Measurements from ENCODE around the gene LPAR6.

LPAR6 gene

GRCh38 chr13:48403151-48403631 lies 9.7 kb downstream of the LPAR6 start:
- Histone ChIP-seq H3K4me3 (ENCODE audit: low read length) (no peak overlapping the region), H3K18ac (ENCODE audit: low read length) (no peak overlapping the region), H3K27ac (ENCODE audit: low read depth, low read length) (no peak overlapping the region), H3K9ac (ENCODE audit: low read length) (no peak overlapping the region), H3K79me1 (ENCODE audit: low read length) (no peaks in the 10 kb centered on the region), H2AK5ac (ENCODE audit: low read length) (no peak overlapping the region), H3K36me3 (ENCODE audit: control insufficient read depth, insufficient read depth, low read length) (no peaks in the 10 kb centered on the region), H4K5ac (ENCODE audit: low read length) (no peak overlapping the region), H2BK5ac (ENCODE audit: low read length) (no peak overlapping the region), H3K79me2 (ENCODE audit: control insufficient read depth, insufficient read depth, low read length) (no peaks in the 10 kb centered on the region), H2BK15ac (replicated peaks; ENCODE audit: low read depth) (no peak overlapping the region), H3K56ac (ENCODE audit: low read length) (no peak overlapping the region), H3K23ac (ENCODE audit: low read length) (no peak overlapping the region), H3K27me3 (ENCODE audit: insufficient read depth, low read length, poor library complexity) (no peaks in the 10 kb centered on the region), H3K4me1 (ENCODE audit: control insufficient read depth, low read depth, low read length) (no peaks in the 10 kb centered on the region), H4K8ac (ENCODE audit: low read depth, low read length) (no peak overlapping the region), H3K4ac (ENCODE audit: low read depth, low read length) (no peak overlapping the region), H2BK120ac (ENCODE audit: low read depth, low read length) (no peak overlapping the region), H3K4me2 (ENCODE audit: low read length) (no peak overlapping the region)
- no peak for DNase-seq
- no CpG with 5 or more reads among the region's 2 CpGs for WGBS (ENCODE audit: extremely low coverage, insufficient coverage, low lambda C conversion rate)

- Histone ChIP-seq H2BK15ac (replicated peaks; ENCODE audit: low read depth) (no peak overlapping the region), H3K56ac (ENCODE audit: low read length) (no peak overlapping the region), H2AK5ac (ENCODE audit: low read length) (no peak overlapping the region), H4K8ac (ENCODE audit: low read depth, low read length) (no peak overlapping the region), H3K23ac (ENCODE audit: low read length) (no peak overlapping the region), H3K4me1 (ENCODE audit: control insufficient read depth, low read depth, low read length) (no peaks in the 10 kb centered on the region), H4K5ac (ENCODE audit: low read length) (no peak overlapping the region), H3K27me3 (ENCODE audit: insufficient read depth, low read length, poor library complexity) (no peaks in the 10 kb centered on the region), H3K27ac (ENCODE audit: low read depth, low read length) (no peak overlapping the region), H3K9ac (ENCODE audit: low read length) (no peak overlapping the region), H3K4me3 (ENCODE audit: low read length) (no peak overlapping the region), H3K18ac (ENCODE audit: low read length) (no peak overlapping the region), H3K4ac (ENCODE audit: low read depth, low read length) (no peak overlapping the region), H3K4me2 (ENCODE audit: low read length) (no peak overlapping the region), H3K36me3 (ENCODE audit: control insufficient read depth, insufficient read depth, low read length) (no peaks in the 10 kb centered on the region), H2BK120ac (ENCODE audit: low read depth, low read length) (no peak overlapping the region), H3K79me2 (ENCODE audit: control insufficient read depth, insufficient read depth, low read length) (no peaks in the 10 kb centered on the region), H3K79me1 (ENCODE audit: low read length) (no peaks in the 10 kb centered on the region), H2BK5ac (ENCODE audit: low read length) (no peak overlapping the region)
- WGBS (ENCODE audit: extremely low coverage, insufficient coverage, low lambda C conversion rate) = no CpG with 5 or more reads among the region's 2 CpGs
- DNase-seq = no peak
Observed at GRCh38 chr13:48402325-48402932, 10.5 kb downstream of the LPAR6 start.

- Histone ChIP-seq H3K79me1 (ENCODE audit: low read length) (no peaks in the 10 kb centered on the region), H2BK120ac (ENCODE audit: low read depth, low read length) (no peak overlapping the region), H3K79me2 (ENCODE audit: control insufficient read depth, insufficient read depth, low read length) (no peaks in the 10 kb centered on the region), H3K4me2 (ENCODE audit: low read length) (no peak overlapping the region), H3K9ac (ENCODE audit: low read length) (no peak overlapping the region), H2BK5ac (ENCODE audit: low read length) (no peak overlapping the region), H3K18ac (ENCODE audit: low read length) (no peak overlapping the region), H3K4me1 (ENCODE audit: control insufficient read depth, low read depth, low read length) (no peaks in the 10 kb centered on the region), H3K56ac (ENCODE audit: low read length) (no peak overlapping the region), H3K4me3 (ENCODE audit: low read length) (no peak overlapping the region), H3K4ac (ENCODE audit: low read depth, low read length) (no peak overlapping the region), H4K5ac (ENCODE audit: low read length) (no peak overlapping the region), H3K27ac (ENCODE audit: low read depth, low read length) (no peak overlapping the region), H2BK15ac (replicated peaks; ENCODE audit: low read depth) (no peak overlapping the region), H3K36me3 (ENCODE audit: control insufficient read depth, insufficient read depth, low read length) (no peaks in the 10 kb centered on the region), H3K27me3 (ENCODE audit: insufficient read depth, low read length, poor library complexity) (no peaks in the 10 kb centered on the region), H3K23ac (ENCODE audit: low read length) (no peak overlapping the region), H4K8ac (ENCODE audit: low read depth, low read length) (no peak overlapping the region), H2AK5ac (ENCODE audit: low read length) (no peak overlapping the region)
- no peak for DNase-seq
- no CpG with 5 or more reads among the region's 2 CpGs for WGBS (ENCODE audit: extremely low coverage, insufficient coverage, low lambda C conversion rate)
Observed at GRCh38 chr13:48401480-48401879, 11.4 kb downstream of the LPAR6 start.

DNA sequence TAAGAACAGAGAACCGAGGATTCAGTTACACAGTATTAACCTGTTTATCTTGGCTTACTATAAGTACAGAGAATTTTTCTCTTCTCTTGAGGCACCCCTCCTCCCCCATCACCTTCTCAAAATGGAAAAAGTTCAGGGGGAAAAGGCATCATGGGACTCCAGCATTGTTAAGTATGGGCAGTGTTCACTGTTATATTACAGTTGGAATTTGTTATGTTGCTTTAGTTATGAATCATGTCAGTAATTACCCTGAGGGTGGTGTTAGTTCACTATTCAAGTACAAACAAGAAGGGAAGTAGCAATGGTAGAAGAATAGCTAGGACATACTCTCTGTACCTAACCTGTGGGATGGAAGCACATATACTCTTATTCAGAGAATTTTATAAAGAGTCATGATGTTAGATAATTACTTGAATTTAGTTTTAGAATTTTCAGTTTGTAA lies 12.0 kb downstream of the LPAR6 start:
- Histone ChIP-seq H3K18ac (ENCODE audit: low read length) (no peak overlapping the region), H3K56ac (ENCODE audit: low read length) (no peak overlapping the region), H3K4ac (ENCODE audit: low read depth, low read length) (no peak overlapping the region), H3K79me1 (ENCODE audit: low read length) (no peaks in the 10 kb centered on the region), H2BK120ac (ENCODE audit: low read depth, low read length) (no peak overlapping the region), H2BK15ac (replicated peaks; ENCODE audit: low read depth) (no peak overlapping the region), H2AK5ac (ENCODE audit: low read length) (no peak overlapping the region), H3K36me3 (ENCODE audit: control insufficient read depth, insufficient read depth, low read length) (no peaks in the 10 kb centered on the region), H3K4me1 (ENCODE audit: control insufficient read depth, low read depth, low read length) (no peaks in the 10 kb centered on the region), H3K79me2 (ENCODE audit: control insufficient read depth, insufficient read depth, low read length) (no peaks in the 10 kb centered on the region), H3K23ac (ENCODE audit: low read length) (no peak overlapping the region), H3K27ac (ENCODE audit: low read depth, low read length) (no peak overlapping the region), H3K4me2 (ENCODE audit: low read length) (no peak overlapping the region), H4K5ac (ENCODE audit: low read length) (no peak overlapping the region), H3K9ac (ENCODE audit: low read length) (no peak overlapping the region), H2BK5ac (ENCODE audit: low read length) (no peak overlapping the region), H3K4me3 (ENCODE audit: low read length) (no peak overlapping the region), H4K8ac (ENCODE audit: low read depth, low read length) (no peak overlapping the region), H3K27me3 (ENCODE audit: insufficient read depth, low read length, poor library complexity) (no peaks in the 10 kb centered on the region)
- WGBS (ENCODE audit: extremely low coverage, insufficient coverage, low lambda C conversion rate) = no CpG with 5 or more reads among the region's 1 CpG
- DNase-seq = no peak

- Histone ChIP-seq H3K79me2 (ENCODE audit: control insufficient read depth, insufficient read depth, low read length) (no peaks in the 10 kb centered on the region), H4K8ac (ENCODE audit: low read depth, low read length) (no peak overlapping the region), H3K4me1 (ENCODE audit: control insufficient read depth, low read depth, low read length) (no peaks in the 10 kb centered on the region), H3K79me1 (ENCODE audit: low read length) (no peaks in the 10 kb centered on the region), H3K18ac (ENCODE audit: low read length) (no peak overlapping the region), H3K4me3 (ENCODE audit: low read length) (no peak overlapping the region), H2BK120ac (ENCODE audit: low read depth, low read length) (no peak overlapping the region), H3K9ac (ENCODE audit: low read length) (no peak overlapping the region), H4K5ac (ENCODE audit: low read length) (no peak overlapping the region), H3K23ac (ENCODE audit: low read length) (no peak overlapping the region), H2AK5ac (ENCODE audit: low read length) (no peak overlapping the region), H2BK5ac (ENCODE audit: low read length) (no peak overlapping the region), H3K36me3 (ENCODE audit: control insufficient read depth, insufficient read depth, low read length) (no peaks in the 10 kb centered on the region), H3K4me2 (ENCODE audit: low read length) (no peak overlapping the region), H3K56ac (ENCODE audit: low read length) (no peak overlapping the region), H3K27ac (ENCODE audit: low read depth, low read length) (no peak overlapping the region), H3K4ac (ENCODE audit: low read depth, low read length) (no peak overlapping the region), H3K27me3 (ENCODE audit: insufficient read depth, low read length, poor library complexity) (no peaks in the 10 kb centered on the region), H2BK15ac (replicated peaks; ENCODE audit: low read depth) (no peak overlapping the region)
- no peak for DNase-seq
- no CpG with 5 or more reads among the region's 2 CpGs for WGBS (ENCODE audit: extremely low coverage, insufficient coverage, low lambda C conversion rate)
Observed at GRCh38 chr13:48400090-48400694, 12.7 kb downstream of the LPAR6 start.

Measured in mesendoderm (in vitro differentiated cells).